Measurements from ENCODE around the gene MEAK7.

MEAK7 gene, protein sequence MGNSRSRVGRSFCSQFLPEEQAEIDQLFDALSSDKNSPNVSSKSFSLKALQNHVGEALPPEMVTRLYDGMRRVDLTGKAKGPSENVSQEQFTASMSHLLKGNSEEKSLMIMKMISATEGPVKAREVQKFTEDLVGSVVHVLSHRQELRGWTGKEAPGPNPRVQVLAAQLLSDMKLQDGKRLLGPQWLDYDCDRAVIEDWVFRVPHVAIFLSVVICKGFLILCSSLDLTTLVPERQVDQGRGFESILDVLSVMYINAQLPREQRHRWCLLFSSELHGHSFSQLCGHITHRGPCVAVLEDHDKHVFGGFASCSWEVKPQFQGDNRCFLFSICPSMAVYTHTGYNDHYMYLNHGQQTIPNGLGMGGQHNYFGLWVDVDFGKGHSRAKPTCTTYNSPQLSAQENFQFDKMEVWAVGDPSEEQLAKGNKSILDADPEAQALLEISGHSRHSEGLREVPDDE

DNA sequence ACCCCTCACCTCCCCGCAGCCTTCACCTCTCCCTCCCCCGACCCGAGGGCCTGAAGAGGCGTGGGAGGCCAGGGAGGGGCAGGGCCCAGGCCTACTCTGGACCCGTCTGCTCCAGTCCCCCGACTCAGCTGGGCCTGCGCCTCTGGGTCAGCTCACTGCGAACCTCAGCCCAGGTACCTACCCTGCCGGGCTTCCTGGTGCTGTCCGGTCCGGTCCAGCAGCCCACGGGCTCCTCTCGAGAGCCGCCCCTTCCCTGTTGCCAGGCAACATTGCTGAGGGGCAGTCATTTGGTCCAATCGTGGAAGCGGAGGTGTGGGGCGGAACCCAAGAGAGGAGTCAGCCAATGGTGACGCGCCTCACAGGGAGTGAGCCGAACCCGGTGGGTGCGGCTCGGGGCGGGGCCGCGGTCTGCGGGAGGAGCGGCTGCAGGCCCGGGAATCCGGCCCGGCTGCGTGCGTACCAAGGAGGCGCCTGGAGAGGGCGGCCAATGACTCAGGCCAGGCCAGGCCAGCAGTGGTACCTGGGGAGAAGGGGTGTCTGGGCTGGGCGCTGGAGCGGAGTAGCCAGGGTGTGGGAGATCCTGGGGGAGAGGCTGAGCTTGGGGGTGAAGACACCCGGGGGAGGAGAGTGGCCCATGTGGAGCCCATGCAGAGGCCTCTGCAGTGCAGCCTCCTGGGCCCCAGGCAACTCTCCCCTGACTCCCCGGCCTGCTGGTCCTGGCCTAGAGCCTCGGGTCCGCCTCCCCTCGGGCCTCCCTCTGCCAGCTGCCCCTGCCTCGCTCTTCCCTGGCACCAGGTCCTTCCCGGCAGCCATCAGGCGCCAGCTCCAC is at the start of gene MEAK7:
MEAK7 (minus strand) TSS at position 240 of the 829 bp plus-strand sequence. CDS start 6,573 bp downstream, outside the sequence.
- Mint-ChIP-seq H3K27me3 (no peaks in the 10 kb centered on the region), H3K4me1 (peaks cover 63% of the 10 kb centered on the region), H3K4me3 (peak within 1 kb of the TSS; percentile 94), H3K27ac (peak within 1 kb of the TSS; percentile 98), H3K36me3 (peaks cover 6% of the 10 kb centered on the region), H3K9me3 (no peaks in the 10 kb centered on the region)
- ATAC-seq = peak; percentile 97

DNA sequence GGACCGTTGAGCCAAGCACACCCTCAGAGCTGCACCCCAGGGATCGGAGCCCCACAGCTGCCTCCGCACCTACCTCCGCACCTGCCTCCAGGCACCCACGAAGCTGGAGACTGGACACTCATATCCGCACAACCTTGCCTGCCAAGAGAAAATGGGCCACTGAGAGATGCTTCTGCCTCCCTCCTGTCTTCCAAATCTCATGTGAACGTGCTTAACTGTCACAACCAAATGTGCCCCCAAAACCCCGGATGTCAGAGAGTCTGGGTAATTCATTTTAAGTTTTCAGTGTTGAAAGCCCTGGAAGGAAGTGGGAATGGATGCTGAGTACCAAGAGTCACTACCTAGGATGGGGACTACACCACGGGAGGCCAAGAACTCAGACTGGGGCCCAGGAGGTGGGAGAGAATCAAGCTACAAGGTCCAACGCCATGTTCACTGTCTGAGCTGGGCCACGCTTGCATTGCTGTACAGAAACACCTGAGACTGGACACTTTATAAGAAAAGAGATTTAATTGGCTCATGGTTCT is 49.5 kb upstream of the MEAK7 start:
- H3K9me3 Mint-ChIP-seq = no peaks in the 10 kb centered on the region
- ATAC-seq = no peak
- peaks cover 8% of the 10 kb centered on the region for H3K4me1 Mint-ChIP-seq
- H3K36me3 Mint-ChIP-seq = no peaks in the 10 kb centered on the region
- H3K4me3 Mint-ChIP-seq = no peak overlapping the region
- H3K27me3 Mint-ChIP-seq = no peaks in the 10 kb centered on the region
- H3K27ac Mint-ChIP-seq = peak overlapping the region; percentile 31

DNA sequence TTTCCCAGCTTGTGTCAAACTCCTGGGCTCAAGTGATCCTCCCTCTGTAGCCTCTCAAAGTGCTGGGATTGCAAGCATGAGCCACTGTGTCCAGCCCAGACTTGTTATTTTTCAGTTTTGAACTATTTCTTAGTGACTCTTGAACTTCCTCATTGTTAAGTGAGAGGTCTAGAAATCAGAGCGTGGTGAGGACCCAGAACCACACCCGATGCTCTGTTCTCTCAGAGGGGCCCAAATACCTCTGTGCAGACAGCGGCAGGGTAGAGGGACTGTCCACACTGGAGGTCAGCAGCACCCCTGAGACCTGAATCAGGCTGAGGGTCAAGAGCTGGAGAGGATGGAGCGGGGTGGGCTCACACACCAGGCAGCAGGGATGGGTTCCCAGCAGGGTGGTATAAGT is 47.7 kb upstream of the MEAK7 start:
- Mint-ChIP-seq H3K36me3 (no peaks in the 10 kb centered on the region), H3K9me3 (no peaks in the 10 kb centered on the region), H3K27me3 (no peaks in the 10 kb centered on the region), H3K27ac (peak overlapping the region; percentile 9), H3K4me3 (no peak overlapping the region), H3K4me1 (peaks cover 8% of the 10 kb centered on the region)
- peak; percentile 20 for ATAC-seq

DNA sequence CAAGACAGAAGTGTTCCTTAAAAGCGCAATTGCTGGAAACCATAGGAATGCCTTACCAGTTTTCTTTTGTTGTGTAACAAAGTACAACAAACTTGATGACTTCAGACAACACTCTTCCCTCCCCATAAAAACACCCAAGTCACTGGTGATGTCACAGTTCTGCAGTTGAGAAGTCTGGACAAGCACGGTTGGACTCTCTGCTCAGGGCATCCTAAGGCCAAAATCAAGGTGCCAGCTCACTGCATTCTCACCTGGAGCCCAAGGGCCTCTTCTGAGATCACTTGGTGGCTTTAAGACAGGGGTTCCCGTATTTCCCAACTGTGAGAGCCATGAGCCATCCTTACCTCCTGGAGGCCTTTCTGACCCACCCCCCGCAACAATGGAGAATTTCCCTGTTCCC is 45.6 kb upstream of the MEAK7 start:
- Mint-ChIP-seq H3K4me3 (no peak overlapping the region), H3K27ac (no peak overlapping the region), H3K36me3 (no peaks in the 10 kb centered on the region), H3K27me3 (peaks cover under 1% of the 10 kb centered on the region), H3K4me1 (peaks cover 8% of the 10 kb centered on the region), H3K9me3 (no peaks in the 10 kb centered on the region)
- no peak for ATAC-seq

DNA sequence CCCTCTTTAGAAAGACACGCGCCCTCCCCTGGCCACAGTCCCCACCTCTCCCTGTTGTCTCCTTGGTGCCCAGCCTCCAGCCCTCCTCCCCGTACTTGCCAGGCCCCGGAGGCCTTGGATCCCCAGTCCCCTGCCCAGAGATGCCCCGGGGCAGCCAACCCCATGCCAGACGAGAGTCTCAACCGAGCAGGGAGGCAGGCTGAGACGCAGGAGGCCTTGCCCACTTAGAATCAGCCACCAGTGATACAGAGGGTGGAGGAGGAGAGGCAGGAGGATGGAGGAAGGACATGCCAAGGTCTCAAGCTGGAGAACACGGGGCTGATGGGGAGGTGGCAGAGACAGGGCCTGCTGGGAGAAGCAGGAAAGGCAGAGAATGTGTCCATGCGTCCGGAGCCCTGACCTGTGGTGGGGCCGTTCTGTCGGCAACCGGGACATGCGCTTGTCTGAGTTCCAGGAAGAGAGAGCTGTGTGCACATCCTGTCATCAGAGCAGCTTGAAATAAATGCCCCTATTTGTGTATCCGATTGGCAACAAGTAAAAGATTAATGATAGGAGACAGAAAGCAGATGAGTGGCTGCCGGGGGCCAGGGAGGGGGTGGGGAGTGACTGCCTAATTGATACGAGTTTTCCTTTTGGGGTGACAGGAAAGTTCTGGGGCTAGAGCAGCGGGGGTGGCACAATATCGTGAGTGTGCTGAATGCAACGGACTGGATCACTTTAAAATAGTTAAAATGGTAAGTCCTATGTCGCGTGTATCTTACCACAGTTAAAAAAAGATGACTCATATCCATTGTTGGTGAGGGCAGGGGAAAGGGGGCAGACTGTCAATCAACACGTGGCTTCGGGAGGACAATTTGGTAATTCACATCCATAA is 44.7 kb upstream of the MEAK7 start:
- no peak overlapping the region for H3K4me3 Mint-ChIP-seq
- no peaks in the 10 kb centered on the region for H3K36me3 Mint-ChIP-seq
- H3K27me3 Mint-ChIP-seq = peaks cover 9% of the 10 kb centered on the region
- no peaks in the 10 kb centered on the region for H3K9me3 Mint-ChIP-seq
- no peak for ATAC-seq
- peaks cover 12% of the 10 kb centered on the region for H3K4me1 Mint-ChIP-seq
- peak overlapping the region; percentile 5 for H3K27ac Mint-ChIP-seq

DNA sequence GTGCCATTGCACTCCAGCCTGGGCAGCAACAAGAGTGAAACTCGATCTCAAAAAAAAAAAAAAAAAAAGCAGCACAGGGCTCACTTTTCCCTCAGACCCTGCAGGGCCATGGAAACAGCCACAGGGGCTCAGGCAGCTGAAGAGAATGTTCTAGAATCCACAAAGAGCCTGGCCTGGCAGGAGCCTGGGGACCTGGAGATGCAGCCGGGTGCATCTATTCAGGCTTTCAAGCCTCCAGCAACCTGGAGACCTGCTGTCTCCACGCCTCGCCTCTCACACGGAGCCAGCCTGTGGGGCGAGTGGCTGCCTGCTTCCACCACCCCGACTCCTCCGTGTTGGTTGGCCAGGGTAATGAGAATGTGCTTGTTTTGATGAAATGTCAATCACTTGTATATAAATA is 44.0 kb upstream of the MEAK7 start:
- Mint-ChIP-seq H3K4me3 (no peak overlapping the region), H3K27me3 (peaks cover 15% of the 10 kb centered on the region), H3K4me1 (peaks cover 16% of the 10 kb centered on the region), H3K36me3 (no peaks in the 10 kb centered on the region), H3K27ac (peak overlapping the region; percentile 5), H3K9me3 (no peaks in the 10 kb centered on the region)
- ATAC-seq = no peak

DNA sequence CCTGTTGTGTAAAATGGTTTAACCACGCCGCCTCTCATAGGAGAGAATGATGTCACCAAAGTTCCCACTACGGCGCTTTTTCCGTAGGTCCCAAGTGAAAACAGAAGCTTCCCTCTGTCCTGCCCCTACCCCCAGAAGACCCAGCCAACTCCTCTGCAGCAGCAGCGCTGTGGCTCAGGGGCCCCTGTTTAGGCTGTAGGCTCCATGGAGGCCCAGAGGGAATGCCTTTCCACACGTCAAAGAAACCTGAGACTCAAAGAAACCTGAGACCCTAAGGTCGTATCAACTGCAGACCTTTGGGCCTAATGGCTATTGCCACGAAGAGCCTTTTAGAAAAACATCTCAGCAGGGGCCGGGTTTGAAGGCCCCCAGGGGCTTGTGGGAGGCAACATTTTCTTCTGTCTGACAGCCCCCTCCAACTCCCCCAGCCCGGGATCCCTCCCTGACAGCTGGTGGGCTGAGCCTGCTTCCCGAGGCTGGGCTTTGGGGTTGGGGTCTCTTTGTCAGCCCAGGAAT is 43.1 kb upstream of the MEAK7 start:
- Mint-ChIP-seq H3K4me1 (peaks cover 16% of the 10 kb centered on the region), H3K27me3 (peaks cover 15% of the 10 kb centered on the region), H3K36me3 (no peaks in the 10 kb centered on the region), H3K9me3 (no peaks in the 10 kb centered on the region), H3K27ac (no peak overlapping the region), H3K4me3 (no peak overlapping the region)
- no peak for ATAC-seq

DNA sequence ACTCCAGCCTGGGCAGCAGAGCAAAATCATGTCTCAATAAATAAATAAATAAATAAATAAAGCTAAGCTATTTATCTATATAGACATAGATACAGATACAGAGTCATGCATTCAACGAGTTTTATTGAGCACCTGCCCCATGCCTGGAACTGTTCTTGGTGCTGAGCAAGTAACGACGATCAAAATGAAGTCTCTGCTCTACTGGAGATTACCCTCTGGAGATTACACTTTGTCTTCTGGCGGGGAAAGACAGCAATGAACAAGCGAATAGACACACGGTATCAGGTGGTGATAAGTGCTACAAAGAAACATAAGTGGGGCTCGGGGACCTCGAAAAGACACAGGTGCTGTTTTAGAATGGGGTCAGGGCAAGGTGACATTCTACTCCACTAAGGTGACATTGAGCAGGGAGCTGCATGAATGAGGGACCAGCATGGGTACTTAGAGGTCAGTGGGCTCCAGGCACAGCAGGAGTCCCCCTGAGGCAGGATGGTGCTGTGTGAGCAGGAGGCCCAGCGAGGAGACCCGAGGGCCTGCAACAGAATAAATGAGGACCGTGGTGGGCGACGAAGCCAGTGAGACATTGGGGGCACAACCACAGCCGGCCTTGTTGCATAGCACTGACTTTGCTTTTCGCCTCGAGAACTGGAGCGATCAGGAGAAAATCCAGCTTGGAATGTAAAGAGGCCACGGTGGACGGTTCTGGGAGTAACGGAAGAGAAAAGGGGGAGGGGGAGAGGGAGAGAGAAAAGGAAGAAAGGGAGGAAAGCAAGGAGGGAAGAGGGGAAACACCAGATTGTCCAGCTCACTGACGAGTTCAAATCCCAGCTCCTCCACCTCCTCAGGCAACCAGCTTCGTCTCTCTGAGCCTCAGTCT is 42.4 kb upstream of the MEAK7 start:
- Mint-ChIP-seq H3K27me3 (peaks cover 15% of the 10 kb centered on the region), H3K4me1 (peaks cover 11% of the 10 kb centered on the region), H3K4me3 (no peak overlapping the region), H3K9me3 (no peaks in the 10 kb centered on the region), H3K27ac (no peak overlapping the region), H3K36me3 (no peaks in the 10 kb centered on the region)
- ATAC-seq = no peak

DNA sequence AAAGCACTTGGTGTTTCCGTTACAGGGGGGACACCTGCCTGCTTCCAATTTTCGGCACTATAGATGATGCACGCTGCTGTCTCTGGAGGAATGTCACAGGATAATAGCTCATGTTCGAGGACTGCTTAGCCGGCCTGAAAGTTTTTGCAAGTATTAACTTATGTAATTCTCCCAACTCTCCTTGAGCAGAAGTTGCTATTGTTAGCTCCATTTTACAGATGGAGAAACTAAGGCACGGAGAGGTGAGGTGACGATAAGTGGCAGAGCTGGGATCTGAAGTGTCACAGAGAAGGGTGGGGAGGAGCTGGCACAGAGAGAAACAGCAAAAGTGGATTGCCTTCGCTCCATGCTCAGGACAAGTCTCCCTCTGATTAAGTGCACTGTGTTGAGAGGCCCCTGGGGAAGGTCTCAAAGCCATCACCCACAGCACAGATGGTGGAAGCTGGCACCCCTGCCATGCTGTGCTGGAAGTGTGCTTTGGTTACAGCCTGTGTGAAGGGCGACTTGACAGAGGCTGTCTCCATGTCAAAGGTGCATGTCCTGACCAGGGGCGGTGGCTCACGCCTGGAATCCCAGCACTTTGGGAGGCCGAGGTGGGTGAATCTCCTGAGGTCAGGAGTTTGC is 40.8 kb upstream of the MEAK7 start:
- no peak overlapping the region for H3K4me3 Mint-ChIP-seq
- ATAC-seq = no peak
- peaks cover 15% of the 10 kb centered on the region for H3K27me3 Mint-ChIP-seq
- no peaks in the 10 kb centered on the region for H3K36me3 Mint-ChIP-seq
- peaks cover 8% of the 10 kb centered on the region for H3K4me1 Mint-ChIP-seq
- no peak overlapping the region for H3K27ac Mint-ChIP-seq
- no peaks in the 10 kb centered on the region for H3K9me3 Mint-ChIP-seq

DNA sequence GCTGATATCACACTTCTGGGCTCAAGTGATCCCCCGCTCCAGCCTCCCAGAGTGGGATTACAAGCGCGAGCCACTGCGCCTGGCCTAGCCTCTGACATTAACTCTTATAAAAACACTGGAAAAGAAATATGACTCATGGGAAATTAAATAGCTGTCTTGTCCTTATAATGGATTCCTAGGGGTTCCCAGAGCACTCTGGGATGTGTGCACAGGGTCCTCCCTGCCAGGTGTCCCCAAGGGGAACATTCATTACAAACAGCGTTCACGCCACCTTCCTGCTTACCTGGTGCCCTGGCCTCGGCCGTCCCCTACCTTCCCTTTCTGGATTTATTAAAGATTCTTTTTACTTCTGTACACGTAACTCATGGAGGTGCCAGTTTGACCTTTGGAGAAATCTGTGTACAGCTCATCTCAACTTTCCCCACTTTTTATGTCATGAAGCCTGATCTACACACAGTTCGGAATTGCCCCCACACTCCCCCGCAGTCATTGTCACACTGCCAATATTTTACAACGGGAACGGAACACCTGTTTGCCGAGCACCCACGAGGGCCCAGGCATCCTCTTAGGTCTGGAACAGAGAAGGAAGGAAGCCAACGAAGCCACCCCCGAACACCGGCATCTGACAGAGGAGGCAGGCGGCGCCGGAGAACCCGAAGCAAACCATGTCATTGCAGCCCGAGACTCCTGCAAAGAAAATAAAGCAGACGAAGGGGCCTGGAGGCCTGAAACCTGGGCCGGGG is 39.7 kb upstream of the MEAK7 start:
- H3K27ac Mint-ChIP-seq = peak overlapping the region; percentile 73

DNA sequence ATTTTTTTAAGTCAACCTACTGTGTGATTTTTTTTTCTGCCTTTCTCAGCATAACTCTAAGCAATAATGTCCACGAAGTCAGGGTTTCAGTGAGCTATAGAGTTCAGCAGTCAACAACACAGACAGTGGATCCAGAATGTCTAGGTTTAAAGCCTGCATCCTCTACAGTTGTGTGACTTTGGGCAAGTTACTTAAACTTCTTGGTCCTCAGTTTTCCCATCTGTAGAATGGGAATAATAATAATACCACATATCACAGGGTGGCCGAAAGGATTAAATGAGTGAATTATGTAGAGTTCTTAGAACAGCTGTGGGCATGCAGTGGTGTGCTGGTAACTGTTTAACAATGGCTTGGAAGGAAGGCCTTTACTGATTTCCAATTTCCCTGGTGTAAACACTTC is 38.8 kb upstream of the MEAK7 start:
- Mint-ChIP-seq H3K9me3 (peaks cover 3% of the 10 kb centered on the region), H3K4me3 (no peak overlapping the region), H3K27ac (no peak overlapping the region), H3K36me3 (no peaks in the 10 kb centered on the region), H3K4me1 (peaks cover 8% of the 10 kb centered on the region), H3K27me3 (peaks cover 15% of the 10 kb centered on the region)
- ATAC-seq = no peak

More for the DNA sequence above, 39.7 kb upstream of the MEAK7 start:
- Mint-ChIP-seq H3K4me1 (peaks cover 8% of the 10 kb centered on the region), H3K9me3 (peaks cover 3% of the 10 kb centered on the region), H3K4me3 (peak overlapping the region; percentile 40), H3K27me3 (peaks cover 15% of the 10 kb centered on the region), H3K36me3 (no peaks in the 10 kb centered on the region)
- ATAC-seq = no peak

DNA sequence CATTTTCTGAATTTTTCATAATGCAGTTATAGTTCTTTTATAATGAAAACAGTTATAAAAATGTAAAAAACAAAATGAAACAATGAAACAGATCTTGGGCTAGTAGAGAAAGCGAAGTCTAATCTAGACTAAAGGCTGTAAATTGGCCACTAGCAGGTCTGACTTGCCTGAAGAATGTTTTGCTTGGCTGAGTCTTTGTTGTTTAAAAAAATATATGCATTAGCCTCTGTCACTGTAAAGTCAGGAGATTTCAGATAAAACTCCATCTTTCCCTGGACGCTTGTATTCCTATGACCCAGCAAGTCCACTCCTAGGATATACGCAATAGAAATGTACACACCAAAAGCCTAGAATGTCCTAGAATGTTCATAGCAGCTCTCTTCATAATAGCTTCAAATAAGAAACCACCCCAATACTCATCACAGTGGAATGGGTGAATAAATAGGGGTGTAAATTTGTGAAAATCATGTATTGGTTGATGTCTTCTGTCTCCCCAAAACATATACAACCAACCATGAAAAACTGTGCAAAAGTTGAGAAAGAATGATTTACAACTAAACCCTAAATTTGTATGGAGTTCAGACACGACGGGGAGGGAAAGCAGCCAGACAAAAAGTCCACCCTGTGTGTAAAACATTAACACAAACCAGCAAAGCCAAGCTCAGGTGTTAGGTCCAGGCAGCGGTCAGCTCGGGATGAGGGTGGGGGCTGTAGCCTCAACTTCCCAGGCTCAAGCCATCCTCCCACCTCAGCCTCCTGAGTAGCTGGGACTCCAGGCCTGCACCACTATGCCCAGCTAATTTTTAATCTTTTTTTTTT is 37.7 kb upstream of the MEAK7 start:
- H3K27me3 Mint-ChIP-seq = peaks cover 15% of the 10 kb centered on the region
- H3K36me3 Mint-ChIP-seq = no peaks in the 10 kb centered on the region
- H3K4me3 Mint-ChIP-seq = no peak overlapping the region
- peaks cover 8% of the 10 kb centered on the region for H3K4me1 Mint-ChIP-seq
- H3K9me3 Mint-ChIP-seq = peaks cover 3% of the 10 kb centered on the region
- no peak for ATAC-seq
- H3K27ac Mint-ChIP-seq = no peak overlapping the region
